Lower lobe of right lung (tissue), 2 donors: Measurements from ENCODE around the gene TXLNB. TPM values are rescaled to one million over a fixed set of nuclear protein-coding genes. Genes with fewer than 3 reads are reported as not detected.
A peak's percentile ranks its signal among the peaks of the same experiment; 100 is the strongest.

ENCODE experiments used
- ATAC-seq, 2 donors: fragments of 200-7000 bp; cut with Tn5 transposase; one replicate each; pipeline ENCODE4 v1.9.1; 2020 to 2022; ENCODE audit warnings: mild to moderate bottlenecking in 2 of 2, moderate library complexity in 2 of 2
- DNase-seq: peaks from one replicate; pipeline ENCODE4 v3.0.0-alpha.2; 2020
- H3K27ac ChIP-seq: fragments of 200-600 bp; one replicate; pipeline ENCODE4 v1.8.0; 2022
- H3K27me3 ChIP-seq: fragments of 200-600 bp; one replicate; pipeline ENCODE4 v1.8.0; 2022; ENCODE audit warnings: low read depth
- H3K36me3 ChIP-seq: fragments of 200-600 bp; one replicate; pipeline ENCODE4 v1.8.0; 2022; ENCODE audit warnings: mild to moderate bottlenecking
- H3K4me1 ChIP-seq: fragments of 200-600 bp; one replicate; pipeline ENCODE4 v1.8.0; 2022
- H3K4me3 ChIP-seq: fragments of 200-600 bp; one replicate; pipeline ENCODE4 v1.8.0; 2022; ENCODE audit warnings: mild to moderate bottlenecking
- H3K9me3 ChIP-seq: fragments of 200-600 bp; one replicate; pipeline ENCODE4 v1.8.0; 2022
- CTCF ChIP-seq: fragments of 200-600 bp; IDR thresholded peaks from one replicate; pipeline ENCODE4 v1.8.0; 2022; ENCODE audit warnings: antibody characterized with exemption, mild to moderate bottlenecking
- intact Hi-C: fragments of 100-400 bp; cut with DNase I; formaldehyde crosslinking; loops from one replicate; pipeline ENCODE4 v1.11.0; 2022
- total RNA-seq: library from RNA; stranded (reverse); fragmentation: NEBNext Ultra II Directional; extraction: Animal tissue kit (Norgen Biotek cat#: 25700); gene quantifications from one replicate; pipeline ENCODE4 v1.2.1, GENCODE V29; 2021
- donor health status: DM: no; HTN: yes; CAD: no; lungs with severe emphysema.

The TXLNB gene
- total RNA-seq, 1 donor from 2014 or later: 1.1 TPM

- ATAC-seq (no peak), DNase-seq (no peak)
- H3K36me3 ChIP-seq: no peaks in the 10 kb centered on the region
- no peak for TF ChIP-seq CTCF
- H3K27ac ChIP-seq: no peak overlapping the region
- H3K4me1 ChIP-seq: peaks cover 18% of the 10 kb centered on the region
- no peaks in the 10 kb centered on the region for H3K9me3 ChIP-seq
- intact Hi-C loops: no loop called here
- H3K4me3 ChIP-seq: no peak overlapping the region
- H3K27me3 ChIP-seq: no peaks in the 10 kb centered on the region
Observed at GRCh38 chr6:139336488-139336887, 44.7 kb upstream of the TXLNB start.

GRCh38 chr6:139335447-139336210 lies 43.8 kb upstream of the TXLNB start:
- no peak for ATAC-seq
- Histone ChIP-seq H3K4me3 (no peak overlapping the region), H3K36me3 (no peaks in the 10 kb centered on the region), H3K9me3 (no peaks in the 10 kb centered on the region), H3K27ac (no peak overlapping the region), H3K27me3 (no peaks in the 10 kb centered on the region), H3K4me1 (peaks cover 18% of the 10 kb centered on the region)
- intact Hi-C loops: no loop called here
- TF ChIP-seq CTCF: no peak
- no peak for DNase-seq

- intact Hi-C loops: no loop called here
- no peak for TF ChIP-seq CTCF
- Histone ChIP-seq H3K4me3 (no peak overlapping the region), H3K27me3 (no peaks in the 10 kb centered on the region), H3K9me3 (no peaks in the 10 kb centered on the region), H3K36me3 (no peaks in the 10 kb centered on the region), H3K4me1 (peaks cover 18% of the 10 kb centered on the region), H3K27ac (peak overlapping the region; percentile 24)
- ATAC-seq (peak in 1 of 2 donors; percentile 36), DNase-seq (no peak)
Observed at GRCh38 chr6:139334806-139335446, 43.1 kb upstream of the TXLNB start.

GRCh38 chr6:139330826-139331500 lies 39.2 kb upstream of the TXLNB start:
- DNase-seq (no peak), ATAC-seq (no peak)
- intact Hi-C loops: no loop called here
- no peaks in the 10 kb centered on the region for H3K9me3 ChIP-seq
- peaks cover 5% of the 10 kb centered on the region for H3K4me1 ChIP-seq
- H3K27ac ChIP-seq: no peak overlapping the region
- no peaks in the 10 kb centered on the region for H3K27me3 ChIP-seq
- H3K36me3 ChIP-seq: no peaks in the 10 kb centered on the region
- no peak for TF ChIP-seq CTCF
- no peak overlapping the region for H3K4me3 ChIP-seq

- intact Hi-C loops: no loop called here
- H3K9me3 ChIP-seq: no peaks in the 10 kb centered on the region
- DNase-seq (no peak), ATAC-seq (no peak)
- H3K4me1 ChIP-seq: peaks cover 5% of the 10 kb centered on the region
- no peaks in the 10 kb centered on the region for H3K36me3 ChIP-seq
- H3K4me3 ChIP-seq: no peak overlapping the region
- no peak overlapping the region for H3K27ac ChIP-seq
- no peak for TF ChIP-seq CTCF
- H3K27me3 ChIP-seq: no peaks in the 10 kb centered on the region
Observed at GRCh38 chr6:139330306-139330705, 38.5 kb upstream of the TXLNB start.
